ENCODE data around the gene ADGRG1.

- TF ChIP-seq ZFX (IDR thresholded peaks at IDR 0.05) = no peak
- no peak for TF ChIP-seq CTCF (conservative IDR thresholded peaks at IDR 0.05)
Observed at GRCh38 chr16:57666353-57667047, 38.1 kb downstream of the ADGRG1 start.
